HL-60 (cell line): ENCODE measurements around the gene LZTR1.
"Not testable (repeated sequence)": the region's sequence is repeated elsewhere in the genome, so short reads cannot be mapped to it uniquely, and the experiment has no call there.

Experiments used
- DNase-seq, 2 experiments: peaks; one replicate each; pipeline ENCODE4 v3.0.0-alpha.2; 2010 to 2020; ENCODE audit warnings: low read depth in 1 of 2, low spot score in 1 of 2
- H3K27ac ChIP-seq: fragments of 250-450 bp; sonication (Bioruptor Pico); replicated peaks from 2 replicates; pipeline ENCODE4 v1.5.1; 2020; ENCODE audit warnings: mild to moderate bottlenecking, moderate library complexity
- H3K27me3 ChIP-seq: fragments of 250-450 bp; sonication (Bioruptor Pico); 2 replicates; pipeline ENCODE4 v1.5.1; 2021; ENCODE audit warnings: mild to moderate bottlenecking, moderate library complexity; ENCODE audit not compliant: insufficient read depth, poor library complexity, severe bottlenecking
- H3K4me3 ChIP-seq: replicated peaks from 2 replicates; pipeline ENCODE4 v1.5.1; 2011; ENCODE audit warnings: mild to moderate bottlenecking, control low read depth, low read length; ENCODE audit not compliant: insufficient read depth
- CTCF ChIP-seq: IDR thresholded peaks from one replicate; pipeline ENCODE4 v1.5.1; 2011; ENCODE audit warnings: low read length, control low read depth, inconsistent platforms; ENCODE audit not compliant: insufficient read depth
- GABPA ChIP-seq: IDR thresholded peaks from 2 replicates; pipeline ENCODE4 v1.6.1; 2012; ENCODE audit warnings: low read depth
- POLR2AphosphoS5 ChIP-seq: IDR thresholded peaks from 2 replicates; pipeline ENCODE4 v1.6.1; 2012; ENCODE audit warnings: low read depth
- SPI1 ChIP-seq: IDR thresholded peaks from 2 replicates; pipeline ENCODE4 v1.6.1; 2012; ENCODE audit warnings: low read depth, mild to moderate bottlenecking, borderline replicate concordance
- TF ChIP-seq, protein P1 (sequence below): IDR thresholded peaks from 2 replicates; pipeline ENCODE4 v1.6.1; 2012; ENCODE audit warnings: low read depth; ENCODE audit not compliant: insufficient replicate concordance

LZTR1 gene

DNA sequence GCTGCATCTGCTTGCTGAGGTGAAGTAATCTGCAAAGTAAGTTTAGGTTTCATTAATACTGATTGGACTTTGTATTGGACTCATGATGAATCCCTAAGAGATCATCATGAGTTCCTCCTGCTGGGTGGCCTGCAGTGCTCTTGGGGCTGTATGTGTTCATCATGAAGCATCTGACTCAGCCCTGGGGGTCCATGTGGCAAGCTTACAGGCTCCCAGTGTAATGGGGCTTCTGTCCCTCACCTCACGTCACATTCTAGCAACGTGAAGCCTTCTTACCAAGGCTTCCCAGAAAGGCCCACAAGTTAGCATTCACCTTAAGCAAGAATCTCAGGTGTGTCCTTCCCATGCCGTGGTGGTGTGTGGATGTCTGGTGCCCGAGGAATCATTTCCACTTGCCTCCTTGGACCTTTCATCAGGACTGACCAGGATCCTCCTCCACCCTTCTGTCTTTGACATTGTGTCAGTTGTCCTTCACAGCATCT lies 41.2 kb upstream of the LZTR1 start:
- Histone ChIP-seq H3K4me3 (no peak overlapping the region), H3K27ac (no peak overlapping the region), H3K27me3 (no peaks in the 10 kb centered on the region)
- TF ChIP-seq POLR2AphosphoS5 (no peak), SPI1 (no peak), CTCF (no peak), GABPA (no peak)
- TF ChIP-seq, protein P1, sequence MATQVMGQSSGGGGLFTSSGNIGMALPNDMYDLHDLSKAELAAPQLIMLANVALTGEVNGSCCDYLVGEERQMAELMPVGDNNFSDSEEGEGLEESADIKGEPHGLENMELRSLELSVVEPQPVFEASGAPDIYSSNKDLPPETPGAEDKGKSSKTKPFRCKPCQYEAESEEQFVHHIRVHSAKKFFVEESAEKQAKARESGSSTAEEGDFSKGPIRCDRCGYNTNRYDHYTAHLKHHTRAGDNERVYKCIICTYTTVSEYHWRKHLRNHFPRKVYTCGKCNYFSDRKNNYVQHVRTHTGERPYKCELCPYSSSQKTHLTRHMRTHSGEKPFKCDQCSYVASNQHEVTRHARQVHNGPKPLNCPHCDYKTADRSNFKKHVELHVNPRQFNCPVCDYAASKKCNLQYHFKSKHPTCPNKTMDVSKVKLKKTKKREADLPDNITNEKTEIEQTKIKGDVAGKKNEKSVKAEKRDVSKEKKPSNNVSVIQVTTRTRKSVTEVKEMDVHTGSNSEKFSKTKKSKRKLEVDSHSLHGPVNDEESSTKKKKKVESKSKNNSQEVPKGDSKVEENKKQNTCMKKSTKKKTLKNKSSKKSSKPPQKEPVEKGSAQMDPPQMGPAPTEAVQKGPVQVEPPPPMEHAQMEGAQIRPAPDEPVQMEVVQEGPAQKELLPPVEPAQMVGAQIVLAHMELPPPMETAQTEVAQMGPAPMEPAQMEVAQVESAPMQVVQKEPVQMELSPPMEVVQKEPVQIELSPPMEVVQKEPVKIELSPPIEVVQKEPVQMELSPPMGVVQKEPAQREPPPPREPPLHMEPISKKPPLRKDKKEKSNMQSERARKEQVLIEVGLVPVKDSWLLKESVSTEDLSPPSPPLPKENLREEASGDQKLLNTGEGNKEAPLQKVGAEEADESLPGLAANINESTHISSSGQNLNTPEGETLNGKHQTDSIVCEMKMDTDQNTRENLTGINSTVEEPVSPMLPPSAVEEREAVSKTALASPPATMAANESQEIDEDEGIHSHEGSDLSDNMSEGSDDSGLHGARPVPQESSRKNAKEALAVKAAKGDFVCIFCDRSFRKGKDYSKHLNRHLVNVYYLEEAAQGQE = no peak
- DNase-seq = no peak

DNA sequence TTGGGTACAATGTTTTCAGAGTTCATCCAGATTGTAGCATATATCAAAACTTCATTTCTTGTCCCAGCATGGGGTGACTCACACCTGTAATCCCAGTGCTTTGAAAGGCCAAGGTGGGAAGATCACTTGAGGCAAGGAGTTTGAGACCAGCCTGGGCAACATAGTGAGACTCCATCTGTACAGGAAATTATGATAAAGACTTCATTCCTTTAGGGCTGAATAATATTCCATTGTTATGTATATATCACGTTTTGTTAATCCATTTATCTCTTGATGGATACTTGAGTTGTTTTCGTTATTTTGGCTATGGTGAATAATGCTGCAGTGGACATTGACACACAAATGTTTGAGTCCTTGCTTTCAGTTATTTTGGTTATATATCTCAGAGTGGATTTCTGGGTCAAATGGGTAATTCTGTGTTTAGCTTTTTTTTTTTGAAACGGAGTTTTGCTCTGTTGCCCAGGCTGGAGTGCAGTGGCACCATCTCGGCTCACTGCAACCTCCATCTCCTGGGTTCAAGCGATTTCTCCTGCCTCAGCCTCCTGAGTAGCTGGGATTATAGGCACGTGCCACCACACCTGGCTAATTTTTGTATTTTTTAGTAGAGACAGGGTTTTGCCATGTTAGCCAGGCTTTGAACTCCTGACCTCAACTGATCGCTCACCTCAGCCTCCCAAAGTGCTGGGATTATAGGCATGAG lies 39.7 kb upstream of the LZTR1 start:
- not testable (repeated sequence) for H3K27ac ChIP-seq, DNase-seq, H3K4me3 ChIP-seq, H3K27me3 ChIP-seq

- DNase-seq = no peak
- Histone ChIP-seq H3K4me3 (no peak overlapping the region), H3K27ac (no peak overlapping the region), H3K27me3 (no peaks in the 10 kb centered on the region)
- TF ChIP-seq SPI1 (no peak), POLR2AphosphoS5 (no peak), GABPA (no peak), CTCF (no peak)
- TF ChIP-seq, protein P1 = no peak
Observed at GRCh38 chr22:20943104-20943933, 38.8 kb upstream of the LZTR1 start.

DNA sequence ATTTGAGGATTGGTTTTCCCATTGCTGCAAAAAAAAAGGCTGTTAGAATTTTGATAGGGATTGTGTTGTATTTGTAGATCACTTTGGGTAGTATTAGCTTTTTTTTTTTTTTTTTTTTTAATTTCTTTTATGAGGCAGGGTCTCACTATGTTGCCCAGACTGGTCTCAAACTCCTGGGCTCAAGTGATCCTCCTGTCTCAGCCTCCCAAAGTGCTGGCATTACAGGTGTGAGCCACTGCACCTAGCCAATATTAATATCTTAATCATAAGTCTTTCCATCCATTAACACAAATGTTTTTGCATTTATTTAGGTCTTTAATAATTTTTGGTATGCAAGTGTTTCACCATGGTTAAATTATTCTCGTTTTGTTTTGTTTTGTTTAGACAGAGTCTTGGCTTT lies 38.1 kb upstream of the LZTR1 start:
- no peak overlapping the region for H3K27ac ChIP-seq
- H3K4me3 ChIP-seq = no peak overlapping the region
- no peak for DNase-seq
- H3K27me3 ChIP-seq = no peaks in the 10 kb centered on the region
- TF ChIP-seq, protein P1 = no peak
